Upper lobe of left lung (tissue), 6 donors: ENCODE data around the gene RPS6KA5. TPM values are rescaled to one million over a fixed set of nuclear protein-coding genes. Genes with fewer than 3 reads are reported as not detected.
"Not testable (repeated sequence)": the region's sequence is repeated elsewhere in the genome, so short reads cannot be mapped to it uniquely, and the experiment has no call there.

Experiments
- ATAC-seq, 2 donors: fragments of 200-7000 bp; cut with Tn5 transposase; one replicate each; pipeline ENCODE4 v1.9.1; 2022; ENCODE audit warnings: mild to moderate bottlenecking in 2 of 2, moderate library complexity in 2 of 2; ENCODE audit not compliant: low FRiP score in 2 of 2
- DNase-seq, 2 donors: peaks; one replicate each; pipeline ENCODE4 v3.0.0-alpha.2; 2019 to 2020
- H3K27ac ChIP-seq, 4 donors: fragments of 200-600 bp; sonication (generic); one replicate each; pipeline ENCODE4 v1.5.1; 2016 to 2019
- H3K27me3 ChIP-seq, 4 donors: fragments of 200-600 bp; sonication (generic); one replicate each; pipeline ENCODE4 v1.5.1; 2017 to 2019
- H3K36me3 ChIP-seq, 4 donors: fragments of 200-600 bp; sonication (generic); one replicate each; pipeline ENCODE4 v1.5.1; 2016 to 2019
- H3K4me1 ChIP-seq, 4 donors: fragments of 200-600 bp; sonication (generic); one replicate each; pipeline ENCODE4 v1.5.1; 2018 to 2019
- H3K4me3 ChIP-seq, 4 donors: fragments of 200-600 bp; sonication (generic); one replicate each; pipeline ENCODE4 v1.5.1; 2017 to 2019; ENCODE audit warnings: mild to moderate bottlenecking in 2 of 4, moderate library complexity in 1 of 4
- H3K9me3 ChIP-seq, 4 donors: fragments of 200-600 bp; sonication (generic); one replicate each; pipeline ENCODE4 v1.5.1; 2018 to 2019
- CTCF ChIP-seq, 6 experiments: fragments of 450-650 bp in 4 of 6; fragments of 200-600 bp in 2 of 6; sonication (generic) in 2 of 6; IDR thresholded peaks; one replicate each; pipeline ENCODE4 v1.5.1; 2016 to 2019; ENCODE audit warnings: antibody characterized with exemption in 6 of 6
- EP300 ChIP-seq, 4 donors: sonication (generic); formaldehyde crosslinking; IDR thresholded peaks; one replicate each; pipeline ENCODE4 v1.5.1; 2017; ENCODE audit warnings: antibody characterized with exemption in 4 of 4, control low read depth in 2 of 4
- POLR2A ChIP-seq, 4 donors: fragments of 450-650 bp; IDR thresholded peaks; one replicate each; pipeline ENCODE4 v1.5.1; 2016 to 2017; ENCODE audit warnings: antibody characterized with exemption in 4 of 4, mild to moderate bottlenecking in 2 of 4
- POLR2AphosphoS5 ChIP-seq, 2 donors: sonication (generic); formaldehyde crosslinking; IDR thresholded peaks; one replicate each; pipeline ENCODE4 v1.5.1; 2017; ENCODE audit warnings: antibody characterized with exemption in 2 of 2
- WGBS, 2 donors: methylation state at CpG; one replicate each; pipeline ENCODE4 v1.1.5; 2017 to 2018; 5-methylcytosine and 5-hydroxymethylcytosine counted together
- total RNA-seq, 6 donors: library from RNA; depleted of rRNA in 4 of 6; stranded (reverse); fragments of >200 nt in 4 of 6; gene quantifications; one replicate each; pipeline versions ENCODE4 v1.1.0 to v1.2.1, GENCODE V29; 2016 to 2021
- donor health status: DM: no; HTN: no; CAD: no; lungs with moderate emphysema.
- donor health status: DM: no; HTN: yes; CAD: no; lungs with severe emphysema.

The RPS6KA5 gene
- total RNA-seq, 6 donors from 2014 or later, result 4.3 to 17.8 (median 10.2) TPM

DNA sequence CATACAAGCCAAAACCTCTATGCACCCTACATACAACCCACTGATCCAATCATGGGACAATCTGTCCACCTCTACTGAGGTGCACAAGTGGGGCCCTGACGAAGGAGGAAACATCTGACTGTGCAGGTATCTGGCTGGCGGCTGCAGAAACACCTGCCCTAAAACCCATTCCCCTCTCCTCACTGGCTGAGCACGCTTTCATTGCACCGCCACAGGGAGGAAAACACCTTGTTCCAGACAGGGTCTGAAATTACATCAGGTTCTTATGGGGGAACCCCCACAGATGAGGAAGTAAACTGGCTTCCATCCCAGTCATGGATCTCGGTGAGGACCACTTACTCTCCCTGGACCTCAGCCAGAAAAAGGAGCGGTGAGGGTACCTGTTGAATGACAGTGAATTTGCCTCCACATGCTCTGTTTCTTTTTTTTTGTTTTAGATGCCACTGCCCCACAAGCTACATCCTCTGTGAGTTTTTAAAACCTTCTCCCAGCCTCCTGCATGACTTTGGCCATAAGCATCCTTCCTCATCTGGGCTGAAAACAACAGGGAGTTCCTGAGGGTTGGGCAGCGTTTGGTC, 29.6 kb upstream of the RPS6KA5 start:
- Histone ChIP-seq H3K4me3 (no peak overlapping the region), H3K9me3 (no peaks in the 10 kb centered on the region), H3K4me1 (peaks cover 0 to 4% (median 0%) of the 10 kb centered on the region in 4 donors), H3K36me3 (no peaks in the 10 kb centered on the region), H3K27me3 (no peaks in the 10 kb centered on the region), H3K27ac (no peak overlapping the region)
- ATAC-seq (no peak), DNase-seq (no peak)
- no peak for TF ChIP-seq POLR2A (IDR thresholded peaks at IDR 0.05)
- TF ChIP-seq EP300 (IDR thresholded peaks at IDR 0.05), result no peak
- TF ChIP-seq CTCF (IDR thresholded peaks at IDR 0.05), result no peak
- WGBS, 2 donors, result 82% methylated on average over 7 of the region's 7 CpGs

DNA sequence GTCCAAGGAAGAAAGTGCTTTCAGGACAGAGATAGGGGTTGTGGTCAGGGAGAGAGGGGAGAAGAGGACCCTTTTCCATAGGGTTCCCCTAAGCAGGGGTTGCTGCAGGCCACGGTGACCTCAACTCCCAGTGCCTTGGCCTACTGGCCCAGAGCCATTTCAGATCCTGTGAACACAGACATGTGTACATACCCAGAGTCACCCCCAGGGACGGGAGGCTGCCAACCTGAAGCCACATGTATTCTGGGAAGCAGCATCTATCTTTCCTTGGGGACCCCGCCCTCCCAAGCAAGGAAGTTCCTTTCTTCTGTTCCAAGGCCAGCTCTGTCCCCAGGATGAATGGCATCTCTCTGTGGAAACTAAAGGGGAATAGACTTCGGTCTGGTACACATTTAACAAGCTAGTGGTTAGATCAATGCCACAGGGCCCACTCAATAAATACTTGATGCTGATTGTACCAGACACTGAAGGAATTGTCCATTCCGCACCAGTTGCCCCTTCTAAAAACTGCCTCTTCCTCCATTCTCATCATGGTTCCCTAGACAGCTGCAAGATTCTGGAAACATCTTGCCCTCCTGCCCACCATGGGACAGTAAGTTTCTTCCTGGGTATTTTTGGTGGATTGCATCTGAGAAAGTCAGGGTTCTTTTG, 28.3 kb upstream of the RPS6KA5 start:
- Histone ChIP-seq H3K9me3 (no peaks in the 10 kb centered on the region), H3K4me3 (no peak overlapping the region), H3K36me3 (no peaks in the 10 kb centered on the region), H3K4me1 (peaks cover 0 to 4% (median 0%) of the 10 kb centered on the region in 4 donors), H3K27me3 (no peaks in the 10 kb centered on the region), H3K27ac (no peak overlapping the region)
- no peak for TF ChIP-seq POLR2AphosphoS5 (IDR thresholded peaks at IDR 0.05)
- TF ChIP-seq POLR2A (IDR thresholded peaks at IDR 0.05), result no peak
- no peak for TF ChIP-seq EP300 (IDR thresholded peaks at IDR 0.05)
- no peak for TF ChIP-seq CTCF (IDR thresholded peaks at IDR 0.05)
- DNase-seq (no peak), ATAC-seq (no peak)
- WGBS, 2 donors, result 89 to 97% methylated on average over 3 to 5 of the region's 5 CpGs

DNA sequence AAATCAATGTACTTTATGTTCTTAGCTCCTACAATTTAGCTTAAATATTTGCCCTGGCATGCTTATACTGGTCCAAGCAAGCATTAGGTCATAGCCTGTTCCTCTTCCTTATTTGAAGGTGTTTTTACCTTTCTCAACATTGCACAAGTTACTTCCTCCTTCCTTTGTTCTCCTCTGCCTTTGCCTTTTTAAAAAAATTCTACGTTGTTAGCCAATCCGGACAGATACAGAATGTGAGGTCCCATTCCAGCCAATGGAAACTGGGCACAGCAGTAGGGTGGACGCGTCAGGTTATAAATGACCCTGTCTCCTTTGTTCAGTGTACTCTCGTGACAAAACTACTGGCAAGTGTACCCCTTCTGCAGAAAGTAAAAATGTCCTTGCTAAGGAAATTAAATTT, 27.0 kb upstream of the RPS6KA5 start:
- H3K4me3 ChIP-seq, result not testable (repeated sequence)
- 53 to 56% methylated on average over 5 of the region's 5 CpGs for whole genome bisulfite sequencing, 2 donors
- peak in 1 of 2 donors; percentile 37 for DNase-seq

GRCh38 chr14:91084516-91084915, 24.1 kb upstream of the RPS6KA5 start:
- 79 to 83% methylated on average over 2 of the region's 2 CpGs for WGBS, 2 donors
- H3K4me1 ChIP-seq, result peaks cover 0 to 4% (median 0%) of the 10 kb centered on the region in 4 donors
- TF ChIP-seq POLR2A (IDR thresholded peaks at IDR 0.05), result no peak
- TF ChIP-seq POLR2AphosphoS5 (IDR thresholded peaks at IDR 0.05), result no peak
- TF ChIP-seq EP300 (IDR thresholded peaks at IDR 0.05), result no peak
- no peak for TF ChIP-seq CTCF (IDR thresholded peaks at IDR 0.05)
- H3K27ac ChIP-seq, result no peak overlapping the region
- DNase-seq (no peak), ATAC-seq (no peak)
- H3K4me3 ChIP-seq, result no peak overlapping the region
- H3K9me3 ChIP-seq, result no peaks in the 10 kb centered on the region
- no peaks in the 10 kb centered on the region for H3K36me3 ChIP-seq
- no peaks in the 10 kb centered on the region for H3K27me3 ChIP-seq

More for the DNA sequence above, 27.0 kb upstream of the RPS6KA5 start:
- H3K27me3 ChIP-seq, H3K9me3 ChIP-seq, H3K36me3 ChIP-seq, H3K4me1 ChIP-seq, ATAC-seq: not testable (repeated sequence)
- peak overlapping the region in 2 of 4 donors; percentile 36 to 52 for H3K27ac ChIP-seq

GRCh38 chr14:91082282-91082681, 21.8 kb upstream of the RPS6KA5 start:
- no peak for ATAC-seq
- WGBS, 2 donors, result 86 to 88% methylated on average over 3 of the region's 3 CpGs

More at GRCh38 chr14:91082282-91082681, 21.8 kb upstream of the RPS6KA5 start:
- H3K4me3 ChIP-seq, result no peak overlapping the region
- no peaks in the 10 kb centered on the region for H3K9me3 ChIP-seq
- no peak overlapping the region for H3K27ac ChIP-seq
- H3K27me3 ChIP-seq, result no peaks in the 10 kb centered on the region
- TF ChIP-seq CTCF (IDR thresholded peaks at IDR 0.05) (no peak), POLR2A (IDR thresholded peaks at IDR 0.05) (no peak), POLR2AphosphoS5 (IDR thresholded peaks at IDR 0.05) (no peak)
- no peaks in the 10 kb centered on the region for H3K36me3 ChIP-seq
- peaks cover 0 to 4% (median 0%) of the 10 kb centered on the region in 4 donors for H3K4me1 ChIP-seq
- DNase-seq, result no peak
